H1 (cell line): ENCODE data around the gene LTBP1. TPM values are rescaled to one million over a fixed set of nuclear protein-coding genes. Genes with fewer than 3 reads are reported as not detected.

Experiments
- ASH2L ChIP-seq: fragments of 200-600, 300-600 bp; sonication (generic); IDR thresholded peaks from one replicate; pipeline ENCODE4 v1.7.1; 2017; ENCODE audit warnings: low read length
- CBX5 ChIP-seq: fragments of 300-800, 300-1000 bp; sonication (generic); IDR thresholded peaks from 2 replicates; pipeline ENCODE4 v1.7.1; 2016; ENCODE audit warnings: antibody characterized with exemption, low read length, low read depth
- CEBPB ChIP-seq: IDR thresholded peaks from 2 replicates; pipeline ENCODE4 v1.6.1; 2012; ENCODE audit warnings: low read depth, low read length
- polyA plus RNA-seq, 7 experiments: library from polyadenylated mRNA; depleted of rRNA in 3 of 7; stranded (reverse) in 5 of 7; unstranded in 2 of 7; fragments of >200 nt in 5 of 7; fragments of 200-250 nt in 2 of 7; gene quantifications; 1 replicate in 5 of 7; 2 replicates in 1 of 7; 4 replicates in 1 of 7; pipeline versions ENCODE4 v1.2.1 to v1.2.3, GENCODE V29; 2011 to 2013; ENCODE audit warnings: missing spikeins in 2 of 7, mixed read lengths in 2 of 7
- total RNA-seq: library from RNA; stranded (reverse); fragmentation: NEBNext Ultra II Directional; extraction: Animal tissue kit (Norgen Biotek cat#: 25700); gene quantifications from 2 replicates; pipeline ENCODE4 v1.2.1, GENCODE V29; 2021
- TF ChIP-seq, protein P1 (sequence below), 3 experiments: IDR thresholded peaks; 1 replicate in 2 of 3; 2 replicates in 1 of 3; pipeline versions ENCODE4 v1.5.1 to v1.6.1; 2011; ENCODE audit warnings: low read length in 3 of 3, mild to moderate bottlenecking in 3 of 3, inconsistent platforms in 2 of 3, low read depth in 1 of 3, moderate library complexity in 1 of 3; ENCODE audit not compliant: insufficient read depth in 1 of 3; ENCODE audit errors: control extremely low read depth in 1 of 3

LTBP1 gene
- total and polyA plus RNA-seq, 2 of the 8 experiments (the other 6 are each of a cell fraction or from before 2014, with no cell fraction given), result 15.4 to 24.7 TPM

DNA sequence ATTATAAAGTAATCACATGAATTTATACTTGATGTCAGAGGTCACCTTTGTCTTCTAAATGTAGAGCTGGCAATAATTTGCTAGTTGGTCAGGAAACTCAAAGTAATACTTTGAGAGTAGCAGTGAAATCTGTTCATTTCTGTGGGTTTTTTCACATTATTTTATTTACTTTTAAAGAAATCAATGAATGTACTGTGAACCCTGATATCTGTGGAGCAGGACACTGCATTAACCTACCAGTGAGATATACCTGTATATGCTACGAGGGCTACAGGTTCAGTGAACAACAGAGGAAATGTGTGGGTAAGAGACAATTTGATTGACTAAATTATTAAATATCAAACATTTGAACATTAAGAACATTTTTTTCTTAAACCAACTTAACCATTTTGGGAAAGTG, 326.7 kb downstream of the LTBP1 start (continued):
- TF ChIP-seq, protein P1, sequence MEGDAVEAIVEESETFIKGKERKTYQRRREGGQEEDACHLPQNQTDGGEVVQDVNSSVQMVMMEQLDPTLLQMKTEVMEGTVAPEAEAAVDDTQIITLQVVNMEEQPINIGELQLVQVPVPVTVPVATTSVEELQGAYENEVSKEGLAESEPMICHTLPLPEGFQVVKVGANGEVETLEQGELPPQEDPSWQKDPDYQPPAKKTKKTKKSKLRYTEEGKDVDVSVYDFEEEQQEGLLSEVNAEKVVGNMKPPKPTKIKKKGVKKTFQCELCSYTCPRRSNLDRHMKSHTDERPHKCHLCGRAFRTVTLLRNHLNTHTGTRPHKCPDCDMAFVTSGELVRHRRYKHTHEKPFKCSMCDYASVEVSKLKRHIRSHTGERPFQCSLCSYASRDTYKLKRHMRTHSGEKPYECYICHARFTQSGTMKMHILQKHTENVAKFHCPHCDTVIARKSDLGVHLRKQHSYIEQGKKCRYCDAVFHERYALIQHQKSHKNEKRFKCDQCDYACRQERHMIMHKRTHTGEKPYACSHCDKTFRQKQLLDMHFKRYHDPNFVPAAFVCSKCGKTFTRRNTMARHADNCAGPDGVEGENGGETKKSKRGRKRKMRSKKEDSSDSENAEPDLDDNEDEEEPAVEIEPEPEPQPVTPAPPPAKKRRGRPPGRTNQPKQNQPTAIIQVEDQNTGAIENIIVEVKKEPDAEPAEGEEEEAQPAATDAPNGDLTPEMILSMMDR (IDR thresholded peaks at IDR 0.05; ENCODE audit: control extremely low read depth in 1 of 3, insufficient read depth in 1 of 3, low read depth in 1 of 3, low read length in 3 of 3), result no peak
- no peak for TF ChIP-seq ASH2L
- TF ChIP-seq CEBPB, result no peak
- TF ChIP-seq CBX5, result no peak
- TF ChIP-seq, all 59 proteins: peak for 0
